Heart right ventricle (tissue), 16 donors: ENCODE data around the gene CASQ2. TPM values are rescaled to one million over a fixed set of nuclear protein-coding genes. Genes with fewer than 3 reads are reported as not detected.

Experiments used
- ATAC-seq, 8 donors: fragments of 200-7000 bp; cut with Tn5 transposase; one replicate each; pipeline ENCODE4 v1.9.1; 2020; ENCODE audit warnings: mild to moderate bottlenecking in 8 of 8, moderate library complexity in 8 of 8, moderate number of reproducible peaks in 1 of 8
- DNase-seq, 2 donors: peaks; one replicate each; pipeline ENCODE4 v3.0.0-alpha.2; 2020
- H3K27ac ChIP-seq, 10 donors: fragments of 200-600 bp; sonication (generic) in 2 of 10; one replicate each; pipeline versions ENCODE4 v1.5.0 to v1.8.0; 2020 to 2022; ENCODE audit warnings: mild to moderate bottlenecking in 3 of 10
- H3K27me3 ChIP-seq, 7 donors: fragments of 200-600 bp; one replicate each; pipeline ENCODE4 v1.8.0; 2021 to 2022; ENCODE audit warnings: mild to moderate bottlenecking in 2 of 7
- H3K36me3 ChIP-seq, 9 donors: fragments of 200-600 bp; sonication (generic) in 1 of 9; one replicate each; pipeline versions ENCODE4 v1.5.0 to v1.8.0; 2020 to 2022; ENCODE audit warnings: mild to moderate bottlenecking in 2 of 9
- H3K4me1 ChIP-seq, 9 donors: fragments of 200-600 bp; sonication (generic) in 1 of 9; one replicate each; pipeline versions ENCODE4 v1.5.0 to v1.8.0; 2020 to 2022; ENCODE audit warnings: mild to moderate bottlenecking in 4 of 9
- H3K4me3 ChIP-seq, 10 donors: fragments of 200-600 bp; sonication (generic) in 2 of 10; one replicate each; pipeline versions ENCODE4 v1.5.0 to v1.8.0; 2020 to 2022; ENCODE audit warnings: mild to moderate bottlenecking in 7 of 10, moderate library complexity in 2 of 10
- H3K9me3 ChIP-seq, 11 donors: fragments of 200-600 bp in 10 of 11; sonication (generic) in 2 of 11; one replicate each; pipeline versions ENCODE4 v1.5.0 to v1.8.0; 2013 to 2022; ENCODE audit warnings: mild to moderate bottlenecking in 2 of 11, control low read depth in 1 of 11, moderate library complexity in 1 of 11
- WGBS, 2 donors: extraction: QIAGEN DNeasy Blood & Tissue Kit; methylation state at CpG; one replicate each; pipeline ENCODE4 v1.1.7; 2013; ENCODE audit warnings: inconsistent platforms in 1 of 2; 5-methylcytosine and 5-hydroxymethylcytosine counted together
- intact Hi-C, 10 donors: fragments of 100-400 bp; cut with DNase I; formaldehyde crosslinking; loops; one replicate each; pipeline versions ENCODE4 v1.11.1 to v1.14.2; 2022
- polyA plus RNA-seq, 2 donors: library from polyadenylated mRNA; stranded (reverse); fragments of 200-250 nt; gene quantifications; one replicate each; pipeline ENCODE4 v1.2.3, GENCODE V29; 2013
- total RNA-seq, 10 donors: library from RNA; stranded (reverse); fragmentation: NEBNext Ultra II Directional in 3 of 10; extraction: Animal tissue kit (Norgen Biotek cat#: 25700) in 3 of 10; gene quantifications; one replicate each; pipeline versions ENCODE4 v1.2.1 to v1.2.4, GENCODE V29; 2021 to 2023
- TF ChIP-seq, protein P1 (sequence below), 9 donors: fragments of 200-600 bp; sonication (generic) in 2 of 9; IDR thresholded peaks; one replicate each; pipeline versions ENCODE4 v1.5.0 to v1.8.0; 2021 to 2022; ENCODE audit warnings: antibody characterized with exemption in 9 of 9, mild to moderate bottlenecking in 5 of 9, moderate library complexity in 1 of 9
- donor health status: Arrhythmogenic right ventricular cardiomyopathy.
- donor health status: ischemic (EF 13 %, LVEDD 7.1; RV severe dilation, severe dysfunction).
- donor health status: healthy with polysubstance abuse.
- donor health status: DM: no; HTN: yes; CAD: no.
- donor health status: DM: no; HTN: no; CAD: no.
- donor health status: ischemic (EF 25% LVEDD 6.9; RV normal size, moderate dysfunction).
- donor health status: ischemic (EF 25% LVEDD 5.7; RV mildly dilated, moderate dysfunction).
- donor health status: healthy.
- donor health status: DM: yes; HTN: yes; CAD: no.
- donor health status: Ischemic cardiomyopathy.
- donor health status: ischemic (EF 35%, LVEDD 5.7; RV mildly dilated, moderate dysfunction).
- donor health status: nonischemic (EF 11% LVEDD 7.7; RV severe dilation, severe dysfunction).
- donor health status: DM: yes; HTN: yes; CAD: no.
- donor health status: PGD.
- donor health status: ischemic (EF 29% LVEDD 5.4; RV normal size, mild dysfunction).
- donor health status: nonischemic (EF 23%, LVEDD 6.1; RV moderate dilation, normal function).

The CASQ2 gene
- total and polyA plus RNA-seq, 12 donors, result 443 to 1,698 (median 1,186) TPM

DNA sequence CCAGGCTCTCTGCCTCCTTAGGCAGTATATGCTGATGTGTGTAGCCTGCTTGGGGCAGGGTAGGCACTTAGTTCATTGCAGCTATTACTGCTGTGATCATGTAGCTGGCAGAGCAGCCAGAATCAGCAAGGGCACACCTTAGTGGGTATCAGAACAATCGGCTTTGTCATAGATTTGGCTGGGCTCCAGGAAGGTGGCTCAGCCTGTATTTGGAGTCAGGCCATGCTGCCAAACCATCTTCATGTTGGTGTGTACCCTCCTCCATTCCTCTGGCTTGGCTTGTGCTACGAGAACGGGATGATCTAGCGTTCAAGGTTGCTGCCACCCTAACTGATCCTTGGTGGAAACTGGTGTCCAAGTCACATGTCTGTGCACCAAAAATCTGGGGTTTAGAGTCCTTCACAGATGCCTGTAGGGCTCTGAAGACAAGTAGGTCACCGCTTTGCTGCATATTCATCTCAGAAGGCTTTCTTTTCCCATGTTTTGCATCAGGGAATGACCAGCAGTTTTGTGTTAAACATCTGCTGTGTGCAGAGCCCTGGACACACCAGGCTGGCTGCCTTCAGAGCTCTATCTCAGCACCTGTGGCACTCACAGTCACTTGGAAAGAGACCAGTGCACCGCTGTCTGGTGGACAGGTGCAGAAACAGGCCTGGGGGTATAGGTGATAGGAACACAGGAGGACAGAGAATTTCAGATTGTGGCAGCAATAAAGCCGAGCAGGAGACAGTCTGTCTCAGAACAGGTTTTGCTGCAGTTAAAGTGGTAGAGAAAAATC lies 103.0 kb downstream of the CASQ2 start:
- DNase-seq, result no peak
- TF ChIP-seq, protein P1, sequence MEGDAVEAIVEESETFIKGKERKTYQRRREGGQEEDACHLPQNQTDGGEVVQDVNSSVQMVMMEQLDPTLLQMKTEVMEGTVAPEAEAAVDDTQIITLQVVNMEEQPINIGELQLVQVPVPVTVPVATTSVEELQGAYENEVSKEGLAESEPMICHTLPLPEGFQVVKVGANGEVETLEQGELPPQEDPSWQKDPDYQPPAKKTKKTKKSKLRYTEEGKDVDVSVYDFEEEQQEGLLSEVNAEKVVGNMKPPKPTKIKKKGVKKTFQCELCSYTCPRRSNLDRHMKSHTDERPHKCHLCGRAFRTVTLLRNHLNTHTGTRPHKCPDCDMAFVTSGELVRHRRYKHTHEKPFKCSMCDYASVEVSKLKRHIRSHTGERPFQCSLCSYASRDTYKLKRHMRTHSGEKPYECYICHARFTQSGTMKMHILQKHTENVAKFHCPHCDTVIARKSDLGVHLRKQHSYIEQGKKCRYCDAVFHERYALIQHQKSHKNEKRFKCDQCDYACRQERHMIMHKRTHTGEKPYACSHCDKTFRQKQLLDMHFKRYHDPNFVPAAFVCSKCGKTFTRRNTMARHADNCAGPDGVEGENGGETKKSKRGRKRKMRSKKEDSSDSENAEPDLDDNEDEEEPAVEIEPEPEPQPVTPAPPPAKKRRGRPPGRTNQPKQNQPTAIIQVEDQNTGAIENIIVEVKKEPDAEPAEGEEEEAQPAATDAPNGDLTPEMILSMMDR (IDR thresholded peaks at IDR 0.05), result no peak
- Histone ChIP-seq H3K4me3 (no peak overlapping the region), H3K27me3 (no peaks in the 10 kb centered on the region), H3K36me3 (peaks cover 0 to 88% (median 23%) of the 10 kb centered on the region in 9 donors), H3K4me1 (peaks cover 0 to 45% (median 18%) of the 10 kb centered on the region in 9 donors), H3K27ac (no peak overlapping the region), H3K9me3 (peaks cover 0 to 11% (median 0%) of the 10 kb centered on the region in 11 donors)
- WGBS, 2 donors, result 80 to 81% methylated on average over 7 of the region's 7 CpGs
- ATAC-seq, result no peak
- intact Hi-C loops, result loop anchor here in 1 of 10 donors (2.0 to 5.0 kb wide), 2 partner anchors 19 to 42 kb away; no protein-coding TSS in a partner anchor

DNA sequence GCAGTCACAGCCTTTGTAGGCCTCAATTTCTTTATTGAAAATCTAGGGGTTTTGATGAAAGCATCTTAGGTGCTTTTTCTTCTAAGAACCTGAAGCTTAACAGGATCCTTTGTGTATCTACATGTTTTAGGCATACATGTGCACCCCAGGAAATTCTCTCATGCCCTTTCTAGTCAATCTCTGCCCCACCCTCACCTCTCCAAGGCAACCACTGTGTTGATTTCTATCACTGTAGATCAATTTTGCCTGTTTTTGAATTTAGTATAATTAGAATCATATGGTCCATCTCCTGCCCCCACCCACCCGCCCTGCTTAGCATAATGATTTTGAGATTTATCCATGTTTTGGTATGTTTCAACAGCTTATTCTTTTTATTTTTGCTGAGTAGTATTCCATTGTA lies 107.4 kb downstream of the CASQ2 start:
- peaks cover 1 to 41% (median 18%) of the 10 kb centered on the region in 9 donors for H3K4me1 ChIP-seq
- no peak overlapping the region for H3K27ac ChIP-seq
- intact Hi-C loops, result no loop called here
- H3K36me3 ChIP-seq, result peaks cover 0 to 75% (median 26%) of the 10 kb centered on the region in 9 donors
- ATAC-seq (no peak), DNase-seq (no peak)
- WGBS, 2 donors, result 96 to 97% methylated on average over 1 of the region's 1 CpG
- TF ChIP-seq, protein P1 (IDR thresholded peaks at IDR 0.05), result no peak
- H3K9me3 ChIP-seq, result no peaks in the 10 kb centered on the region
- no peaks in the 10 kb centered on the region for H3K27me3 ChIP-seq
- no peak overlapping the region for H3K4me3 ChIP-seq

DNA sequence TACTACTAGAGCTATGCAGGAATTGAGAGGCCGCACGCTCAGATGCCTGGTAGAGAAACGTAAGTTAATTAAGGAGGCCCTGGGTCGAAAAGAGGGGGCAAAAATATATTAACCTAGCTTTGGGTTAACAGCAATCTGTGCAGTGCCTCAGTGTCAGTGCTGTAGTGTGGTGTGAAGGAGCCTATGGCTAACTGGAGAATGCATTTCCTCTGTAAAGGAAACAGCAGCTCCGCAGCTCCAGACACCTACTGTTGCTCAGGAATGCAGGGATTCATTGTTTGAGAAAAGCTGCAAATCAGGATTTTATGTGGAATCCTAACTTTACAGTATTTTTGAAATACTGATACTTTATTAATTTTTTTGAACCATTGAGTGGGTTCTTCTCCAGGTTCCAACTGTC lies 108.4 kb downstream of the CASQ2 start:
- H3K4me3 ChIP-seq, result no peak overlapping the region
- intact Hi-C loops, result no loop called here
- TF ChIP-seq, protein P1 (IDR thresholded peaks at IDR 0.05), result no peak
- ATAC-seq, result no peak
- no peaks in the 10 kb centered on the region for H3K9me3 ChIP-seq
- 91 to 95% methylated on average over 5 of the region's 5 CpGs for WGBS, 2 donors
- H3K27ac ChIP-seq, result no peak overlapping the region
- no peaks in the 10 kb centered on the region for H3K27me3 ChIP-seq
- peaks cover 11 to 43% (median 23%) of the 10 kb centered on the region in 9 donors for H3K4me1 ChIP-seq
- no peak for DNase-seq
- peaks cover 0 to 65% (median 26%) of the 10 kb centered on the region in 9 donors for H3K36me3 ChIP-seq

- Histone ChIP-seq H3K36me3 (peaks cover 0 to 51% (median 17%) of the 10 kb centered on the region in 9 donors), H3K27me3 (no peaks in the 10 kb centered on the region), H3K27ac (no peak overlapping the region), H3K4me3 (no peak overlapping the region), H3K9me3 (no peaks in the 10 kb centered on the region), H3K4me1 (peaks cover 19 to 54% (median 30%) of the 10 kb centered on the region in 9 donors)
- intact Hi-C loops, result no loop called here
- no peak for DNase-seq
- 74 to 90% methylated on average over 1 of the region's 1 CpG for WGBS, 2 donors
- TF ChIP-seq, protein P1 (IDR thresholded peaks at IDR 0.05), result no peak
- no peak for ATAC-seq
Measured at GRCh38 chr1:115658646-115659045, 109.9 kb downstream of the CASQ2 start.
